HPDE6-E6E7 (cell line): Measurements from ENCODE around the gene SMG6.

Experiments used
- DNase-seq: peaks from one replicate; pipeline ENCODE4 v3.0.0; 2011; ENCODE audit warnings: missing footprints; ENCODE audit errors: extremely low spot score

The SMG6 gene

DNA sequence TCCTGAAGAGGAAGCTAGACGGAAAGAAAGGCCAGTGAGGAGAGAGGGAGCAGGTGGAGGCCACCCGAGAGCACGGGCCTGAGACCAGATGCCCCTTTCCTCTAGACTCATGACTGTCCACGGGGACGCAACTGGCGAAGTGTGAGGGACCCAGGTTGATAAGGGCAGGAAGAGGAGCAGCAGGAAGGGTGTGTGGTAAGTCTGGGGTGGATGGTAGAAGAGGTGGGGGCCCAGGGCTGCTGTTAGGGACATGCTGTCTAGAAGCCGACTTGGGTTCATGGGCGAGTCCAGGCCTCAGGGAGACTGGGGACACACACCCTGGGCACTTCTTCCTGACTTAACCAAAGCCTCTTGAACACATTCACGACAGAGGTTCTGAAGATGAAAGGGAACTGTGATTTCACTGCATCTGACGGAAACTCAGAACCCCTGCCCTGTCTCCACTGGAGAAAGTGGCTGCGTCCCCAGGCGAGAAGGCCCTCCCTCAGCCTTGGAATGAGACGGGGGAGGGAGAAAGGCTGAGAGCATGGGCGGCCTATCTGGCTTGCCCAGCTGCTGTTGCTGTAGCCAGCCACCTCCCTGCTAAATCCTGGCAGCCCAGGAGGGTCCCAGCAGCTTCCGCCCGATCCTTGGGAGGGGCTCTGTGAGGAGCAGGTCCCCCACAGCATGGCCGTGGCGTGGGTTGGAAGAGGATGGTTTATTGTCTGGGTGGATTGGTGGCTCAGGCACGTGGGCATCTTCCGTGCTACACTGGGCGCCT lies 242.7 kb downstream of the SMG6 start:
- no peak for DNase-seq

DNA sequence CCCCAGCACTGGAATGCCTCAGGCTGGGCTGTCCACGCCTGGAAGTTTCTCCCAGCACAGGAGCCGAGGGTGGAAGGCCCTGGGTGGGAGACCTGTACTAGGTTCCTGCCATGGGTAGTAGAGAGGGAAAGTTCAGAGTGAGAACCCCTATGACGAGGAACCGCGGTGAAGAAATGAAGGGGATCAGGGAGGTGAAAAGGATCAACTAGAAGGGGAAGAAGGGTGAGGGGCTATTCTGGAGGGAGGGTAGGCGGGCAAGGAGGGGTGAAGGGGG lies 243.3 kb downstream of the SMG6 start:
- no peak for DNase-seq

DNA sequence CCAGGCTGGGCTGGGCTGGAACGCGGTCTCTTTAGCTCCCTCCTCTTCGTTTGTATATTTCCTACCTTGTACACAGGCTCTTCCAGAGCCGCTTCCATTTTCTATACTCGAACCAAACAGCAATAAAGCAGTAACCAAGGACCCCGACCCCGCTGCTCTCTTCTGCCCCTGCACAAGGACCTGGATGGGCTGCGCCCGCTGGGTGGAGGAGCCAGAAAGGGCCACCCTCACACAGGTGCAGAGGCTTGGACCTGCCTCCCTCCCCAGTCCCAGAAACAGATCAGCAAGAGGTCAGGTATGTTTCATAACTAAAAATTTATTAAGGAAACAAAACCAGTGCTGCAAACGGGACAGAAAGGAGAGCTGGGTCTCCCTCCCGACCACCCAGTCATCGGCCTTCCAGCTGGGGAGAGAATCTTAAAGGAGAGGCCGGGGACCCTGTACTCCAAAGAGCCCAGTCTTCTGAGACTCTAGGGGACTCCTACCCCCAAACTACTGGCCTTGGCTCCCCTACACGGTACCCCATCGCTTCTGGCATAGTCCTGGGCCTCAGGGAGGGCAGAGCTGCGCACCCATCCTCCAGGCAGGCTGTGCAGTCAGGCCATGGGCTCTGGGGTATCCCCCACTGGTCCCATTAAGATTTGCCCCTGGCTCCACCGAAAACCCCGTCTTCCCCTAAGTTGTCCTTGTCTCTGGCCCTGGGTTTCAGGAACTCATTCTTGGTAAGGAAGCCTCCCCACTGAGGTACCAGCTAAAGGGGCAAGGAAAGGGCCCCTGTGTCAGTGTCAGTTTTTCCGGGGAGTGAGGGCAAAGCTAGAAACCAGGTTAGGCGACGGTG lies 243.8 kb downstream of the SMG6 start:
- no peak for DNase-seq

DNA sequence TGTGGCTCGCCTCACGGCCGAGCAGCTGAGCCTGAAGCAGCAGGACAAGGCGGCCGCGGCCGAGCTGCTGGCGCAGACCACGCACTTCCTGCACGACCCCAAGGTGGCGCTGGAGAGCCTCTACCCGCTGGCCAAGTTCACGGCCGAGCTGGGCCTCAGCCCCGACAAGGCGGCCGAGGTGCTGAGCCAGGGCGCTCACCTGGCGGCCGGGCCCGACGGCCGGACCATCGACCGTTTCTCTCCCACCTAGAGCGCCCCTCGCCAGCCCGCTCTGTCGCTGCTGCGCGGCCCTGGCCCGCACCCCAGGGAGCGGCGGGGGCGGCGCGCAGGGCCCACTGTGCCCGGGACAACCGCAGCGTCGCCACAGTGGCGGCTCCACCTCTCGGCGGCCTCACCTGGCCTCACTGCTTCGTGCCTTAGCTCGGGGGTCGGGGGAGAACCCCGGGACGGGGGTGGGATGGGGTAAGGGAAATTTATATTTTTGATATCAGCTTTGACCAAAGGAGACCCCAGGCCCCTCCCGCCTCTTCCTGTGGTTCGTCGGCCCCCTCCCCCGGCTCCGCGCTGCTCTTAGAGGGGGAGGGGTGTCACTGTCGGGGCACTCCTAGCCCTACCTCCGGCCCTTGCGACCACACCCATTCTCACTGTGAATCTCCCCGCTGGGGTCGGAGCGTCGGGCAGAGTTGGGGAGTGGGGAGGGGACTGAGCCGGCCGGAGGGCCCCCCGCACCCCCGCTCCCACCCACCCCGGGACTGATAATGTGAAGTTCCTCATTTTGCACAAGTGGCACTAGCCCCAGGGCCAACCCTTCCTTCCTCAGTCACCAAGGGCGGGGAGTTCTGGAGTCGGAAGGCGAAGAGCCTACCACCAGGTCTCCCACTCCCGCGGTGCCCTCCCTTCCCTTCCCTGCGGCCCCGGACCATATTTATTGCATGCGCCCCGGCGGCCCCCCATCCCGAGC lies 244.7 kb downstream of the SMG6 start:
- no peak for DNase-seq

DNA sequence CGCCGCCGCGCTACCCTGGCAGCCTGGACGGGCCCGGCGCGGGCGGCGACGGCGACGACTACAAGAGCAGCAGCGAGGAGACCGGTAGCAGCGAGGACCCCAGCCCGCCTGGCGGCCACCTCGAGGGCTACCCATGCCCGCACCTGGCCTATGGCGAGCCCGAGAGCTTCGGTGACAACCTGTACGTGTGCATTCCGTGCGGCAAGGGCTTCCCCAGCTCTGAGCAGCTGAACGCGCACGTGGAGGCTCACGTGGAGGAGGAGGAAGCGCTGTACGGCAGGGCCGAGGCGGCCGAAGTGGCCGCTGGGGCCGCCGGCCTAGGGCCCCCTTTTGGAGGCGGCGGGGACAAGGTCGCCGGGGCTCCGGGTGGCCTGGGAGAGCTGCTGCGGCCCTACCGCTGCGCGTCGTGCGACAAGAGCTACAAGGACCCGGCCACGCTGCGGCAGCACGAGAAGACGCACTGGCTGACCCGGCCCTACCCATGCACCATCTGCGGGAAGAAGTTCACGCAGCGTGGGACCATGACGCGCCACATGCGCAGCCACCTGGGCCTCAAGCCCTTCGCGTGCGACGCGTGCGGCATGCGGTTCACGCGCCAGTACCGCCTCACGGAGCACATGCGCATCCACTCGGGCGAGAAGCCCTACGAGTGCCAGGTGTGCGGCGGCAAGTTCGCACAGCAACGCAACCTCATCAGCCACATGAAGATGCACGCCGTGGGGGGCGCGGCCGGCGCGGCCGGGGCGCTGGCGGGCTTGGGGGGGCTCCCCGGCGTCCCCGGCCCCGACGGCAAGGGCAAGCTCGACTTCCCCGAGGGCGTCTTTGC lies 245.6 kb downstream of the SMG6 start:
- DNase-seq, result no peak

DNA sequence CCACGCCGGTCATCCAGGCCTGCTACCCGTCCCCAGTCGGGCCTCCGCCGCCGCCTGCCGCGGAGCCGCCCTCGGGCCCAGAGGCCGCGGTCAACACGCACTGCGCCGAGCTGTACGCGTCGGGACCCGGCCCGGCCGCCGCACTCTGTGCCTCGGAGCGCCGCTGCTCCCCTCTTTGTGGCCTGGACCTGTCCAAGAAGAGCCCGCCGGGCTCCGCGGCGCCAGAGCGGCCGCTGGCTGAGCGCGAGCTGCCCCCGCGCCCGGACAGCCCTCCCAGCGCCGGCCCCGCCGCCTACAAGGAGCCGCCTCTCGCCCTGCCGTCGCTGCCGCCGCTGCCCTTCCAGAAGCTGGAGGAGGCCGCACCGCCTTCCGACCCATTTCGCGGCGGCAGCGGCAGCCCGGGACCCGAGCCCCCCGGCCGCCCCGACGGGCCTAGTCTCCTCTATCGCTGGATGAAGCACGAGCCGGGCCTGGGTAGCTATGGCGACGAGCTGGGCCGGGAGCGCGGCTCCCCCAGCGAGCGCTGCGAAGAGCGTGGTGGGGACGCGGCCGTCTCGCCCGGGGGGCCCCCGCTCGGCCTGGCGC lies 246.3 kb downstream of the SMG6 start:
- DNase-seq, result no peak

DNA sequence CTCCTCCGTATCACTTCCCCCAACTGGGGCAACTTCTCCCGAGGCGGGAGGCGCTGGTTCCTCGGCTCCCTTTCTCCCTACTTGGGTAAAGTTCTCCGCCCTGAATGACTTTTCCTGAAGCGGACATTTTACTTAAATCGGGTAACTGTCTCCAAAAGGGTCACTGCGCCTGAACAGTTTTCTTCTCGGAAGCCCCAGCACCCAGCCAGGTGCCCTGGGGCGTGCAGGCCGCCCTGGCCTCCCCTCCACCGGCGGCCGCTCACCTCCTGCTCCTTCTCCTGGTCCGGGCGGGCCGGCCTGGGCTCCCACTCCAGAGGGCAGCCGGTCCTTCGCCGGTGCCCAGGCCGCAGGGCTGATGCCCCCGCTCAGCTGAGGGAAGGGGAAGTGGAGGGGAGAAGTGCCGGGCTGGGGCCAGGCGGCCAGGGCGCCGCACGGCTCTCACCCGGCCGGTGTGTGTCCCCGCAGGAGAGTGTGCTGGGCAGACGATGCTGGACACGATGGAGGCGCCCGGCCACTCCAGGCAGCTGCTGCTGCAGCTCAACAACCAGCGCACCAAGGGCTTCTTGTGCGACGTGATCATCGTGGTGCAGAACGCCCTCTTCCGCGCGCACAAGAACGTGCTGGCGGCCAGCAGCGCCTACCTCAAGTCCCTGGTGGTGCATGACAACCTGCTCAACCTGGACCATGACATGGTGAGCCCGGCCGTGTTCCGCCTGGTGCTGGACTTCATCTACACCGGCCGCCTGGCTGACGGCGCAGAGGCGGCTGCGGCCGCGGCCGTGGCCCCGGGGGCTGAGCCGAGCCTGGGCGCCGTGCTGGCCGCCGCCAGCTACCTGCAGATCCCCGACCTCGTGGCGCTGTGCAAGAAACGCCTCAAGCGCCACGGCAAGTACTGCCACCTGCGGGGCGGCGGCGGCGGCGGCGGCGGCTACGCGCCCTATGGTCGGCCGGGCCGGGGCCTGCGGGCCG lies 247.1 kb downstream of the SMG6 start:
- DNase-seq, result no peak

DNA sequence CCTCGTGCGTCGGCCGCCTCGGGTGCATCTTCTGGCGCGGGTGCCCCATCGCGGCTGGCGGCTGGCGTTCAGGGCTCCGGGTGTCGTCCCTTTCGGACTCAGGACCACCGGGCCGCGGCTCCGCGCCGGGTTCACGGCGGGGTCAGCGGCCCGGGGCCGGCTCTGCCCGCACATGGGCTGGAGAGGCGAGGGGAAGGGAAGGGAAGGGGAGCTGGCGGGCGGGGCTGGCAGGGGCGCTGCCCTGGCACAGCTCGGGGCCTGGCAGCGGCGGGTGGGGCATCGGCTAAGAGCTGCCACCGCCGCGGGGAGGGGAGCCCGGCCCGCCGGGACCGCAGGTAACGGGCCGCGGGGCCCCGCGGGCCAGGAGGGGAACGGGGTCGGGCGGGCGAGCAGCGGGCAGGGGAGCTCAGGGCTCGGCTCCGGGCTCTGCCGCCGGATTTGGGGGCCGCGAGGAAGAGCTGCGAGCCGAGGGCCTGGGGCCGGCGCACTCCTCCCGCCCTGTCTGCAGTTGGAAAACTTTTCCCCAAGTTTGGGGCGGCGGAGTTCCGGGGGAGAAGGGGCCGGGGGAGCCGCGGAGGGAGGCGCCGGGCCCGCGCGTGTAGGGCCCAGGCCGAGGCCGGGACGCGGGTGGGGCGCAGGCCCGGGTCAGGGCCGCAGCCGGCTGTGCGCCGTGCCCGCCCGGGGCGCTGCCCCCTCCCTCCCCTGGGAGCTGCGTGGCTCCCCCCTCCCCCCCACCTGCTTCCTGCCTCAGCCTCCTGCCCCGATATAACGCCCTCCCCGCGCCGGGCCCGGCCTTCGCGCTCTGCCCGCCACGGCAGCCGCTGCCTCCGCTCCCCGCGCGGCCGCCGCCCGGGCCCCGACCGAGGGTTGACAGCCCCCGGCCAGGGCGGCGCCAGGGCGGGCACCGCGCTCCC lies 248.0 kb downstream of the SMG6 start:
- no peak for DNase-seq

DNA sequence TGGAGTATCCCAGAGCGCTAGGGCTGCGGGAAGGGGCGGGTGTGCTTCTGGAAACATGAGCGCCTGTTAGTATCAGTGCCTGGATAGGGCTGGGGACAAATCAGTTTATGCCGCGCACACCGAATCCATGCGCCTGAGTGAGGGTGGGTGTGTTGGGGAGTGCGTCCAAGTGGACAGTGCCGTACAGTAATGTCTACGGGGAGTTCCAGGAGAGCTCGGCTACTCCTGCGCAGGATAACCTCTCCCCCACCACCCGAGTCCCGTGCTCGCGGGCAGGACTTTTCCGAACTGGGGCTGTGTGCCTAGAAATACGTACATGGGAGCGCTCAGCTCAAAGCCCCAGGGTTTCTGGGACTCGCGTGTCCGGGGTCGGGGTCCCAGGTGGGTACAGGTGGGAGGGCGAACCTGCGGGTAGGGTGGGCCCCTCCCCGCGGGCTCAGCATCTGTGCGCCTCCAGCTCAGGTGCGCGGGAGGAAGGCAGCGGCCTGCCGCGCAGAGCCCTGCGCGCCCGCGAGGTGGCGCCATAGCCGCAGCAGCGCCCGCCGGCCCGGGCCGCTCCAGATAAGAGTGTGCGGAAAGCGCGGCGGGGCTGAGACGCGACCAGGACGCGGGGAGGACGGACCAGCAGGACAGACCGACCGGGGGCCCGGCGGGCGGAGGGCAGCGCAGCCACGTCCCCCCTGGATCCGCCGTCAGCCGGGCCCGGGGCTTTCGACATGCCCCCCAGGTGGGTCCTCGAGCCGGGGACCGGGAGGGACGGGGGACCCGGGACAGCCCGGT lies 248.9 kb downstream of the SMG6 start, which contains the start of gene HIC1:
TSS of gene HIC1 (plus strand) at position 592 of the 780 bp plus-strand sequence. CDS start 1,588 bp downstream, outside the sequence.
- DNase-seq, result peak; percentile 70

DNA sequence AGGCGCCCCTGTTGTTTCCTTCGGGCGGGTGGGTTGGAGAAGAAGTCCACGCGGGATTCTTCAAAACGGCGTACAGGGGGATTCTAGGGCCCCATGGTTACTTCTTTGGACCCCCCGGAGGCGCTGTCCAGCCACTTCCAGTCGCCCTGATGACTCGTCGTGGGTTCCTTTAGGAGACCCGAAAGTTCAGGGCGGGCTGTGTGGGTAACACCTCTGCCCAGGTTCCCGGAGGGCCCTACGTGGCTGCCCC lies 249.4 kb downstream of the SMG6 start:
- no peak for DNase-seq

DNA sequence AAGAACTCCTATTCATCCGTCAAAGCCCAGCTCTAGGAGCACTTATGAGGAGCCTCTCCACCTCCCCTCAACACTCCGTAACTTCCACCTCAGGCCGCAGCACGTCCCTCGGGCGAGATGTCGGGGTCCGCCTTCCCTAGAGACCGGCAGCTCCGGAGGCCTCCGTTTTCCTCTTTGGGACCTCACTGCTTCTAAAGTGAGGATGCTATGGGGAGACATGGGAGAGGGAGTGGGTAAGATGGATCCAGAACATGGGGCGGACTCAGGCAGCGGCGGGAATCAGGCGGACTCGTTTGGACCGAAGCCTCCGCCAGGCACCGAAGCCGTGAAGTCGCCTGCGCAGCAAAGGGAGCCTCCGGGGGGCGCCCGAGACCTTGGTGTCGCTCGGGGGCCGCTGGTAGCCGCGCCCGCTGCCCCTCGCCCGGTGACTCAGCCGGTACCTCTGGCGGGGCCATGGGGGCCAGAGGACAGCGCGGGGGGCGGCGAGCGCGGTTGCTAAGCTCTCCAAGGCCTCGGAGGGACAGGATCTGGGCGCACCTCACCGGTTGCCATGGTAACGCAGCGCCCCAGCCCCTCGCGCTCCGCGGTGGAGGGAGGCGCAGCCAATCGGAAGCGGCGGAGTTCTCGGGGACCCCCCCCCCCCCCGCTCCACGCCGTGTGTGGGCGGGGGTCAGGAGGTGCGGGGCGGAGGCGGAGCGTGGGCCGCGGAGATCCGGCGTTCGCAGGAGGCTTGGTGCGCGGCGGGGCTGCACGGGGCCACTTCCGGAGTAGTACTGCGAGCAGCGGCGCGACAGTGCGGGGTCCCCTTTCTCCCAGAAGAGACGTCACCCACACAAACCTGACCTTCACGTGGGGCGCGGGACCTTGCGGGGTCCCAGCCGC lies 250.0 kb downstream of the SMG6 start:
- DNase-seq, result no peak

DNA sequence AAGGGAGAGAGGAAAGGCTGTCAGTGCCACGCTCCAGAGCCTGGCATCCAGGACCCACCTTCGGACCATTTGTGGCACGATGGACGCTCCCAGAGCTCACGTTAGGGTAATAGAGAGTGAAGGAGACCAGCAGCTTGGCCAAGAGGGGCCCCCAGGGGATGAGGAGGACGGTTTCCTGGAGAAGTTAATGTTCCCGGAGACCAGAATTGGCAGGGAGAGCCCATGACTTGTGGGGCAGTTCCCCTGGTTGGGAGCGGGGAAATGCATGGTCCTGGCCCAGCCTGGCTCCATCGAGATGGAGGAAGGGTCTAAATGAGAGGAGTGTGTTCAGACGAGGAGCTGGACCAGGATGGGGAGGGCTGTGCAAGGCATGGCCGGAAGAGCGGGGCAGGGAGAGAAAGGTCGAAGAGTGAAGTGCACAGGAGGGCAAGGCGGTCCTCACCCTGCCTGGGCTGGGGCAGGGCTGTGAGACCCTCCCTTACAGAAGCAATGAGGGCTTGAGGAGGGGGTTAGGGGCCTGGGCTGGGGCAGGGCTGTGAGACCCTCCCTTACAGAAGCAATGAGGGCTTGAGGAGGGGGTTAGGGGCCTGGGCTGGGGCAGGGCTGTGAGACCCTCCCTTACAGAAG lies 251.5 kb downstream of the SMG6 start:
- DNase-seq, result no peak

DNA sequence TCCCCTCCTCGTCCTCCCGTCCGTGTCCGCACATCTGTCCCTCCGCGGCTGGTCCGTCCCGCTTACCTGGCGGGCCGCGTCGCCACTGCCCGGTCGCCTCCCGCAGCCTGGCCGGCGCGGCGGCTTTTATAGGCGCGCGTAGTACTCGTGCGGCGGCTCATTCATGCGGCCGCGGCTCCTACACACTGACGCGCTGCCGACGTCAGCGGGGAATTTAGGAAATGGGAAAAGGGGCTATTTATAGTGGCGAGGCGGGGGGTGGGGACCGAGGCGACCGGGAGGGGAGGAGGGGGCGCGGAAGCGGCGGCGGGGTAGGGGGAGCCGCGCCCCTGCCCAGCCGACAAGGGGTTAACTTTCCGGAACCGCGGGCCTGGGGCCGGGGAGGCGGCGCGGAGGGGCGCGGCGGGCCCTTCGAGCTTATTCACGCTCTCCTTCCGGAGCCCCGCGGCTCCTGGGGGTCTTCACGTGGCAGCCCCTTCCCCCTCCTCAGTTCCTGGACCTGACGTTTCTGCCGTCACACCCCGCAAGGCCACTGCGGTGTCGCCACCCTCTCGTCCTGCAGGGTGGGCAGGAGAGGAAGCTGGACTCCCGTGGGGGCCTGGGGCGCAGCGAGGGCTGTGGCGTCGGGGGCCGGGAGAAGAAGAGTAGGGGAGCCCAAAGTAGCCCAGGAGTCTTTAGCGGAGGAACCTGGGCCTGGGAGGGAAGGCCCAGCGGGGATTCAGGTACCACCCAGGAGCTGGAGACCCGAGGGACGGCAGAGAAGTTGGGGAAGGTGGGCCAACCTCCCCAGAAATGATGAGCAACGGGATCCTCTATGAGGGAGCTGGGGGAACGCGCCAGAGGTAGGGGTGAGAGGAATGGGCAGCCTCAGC lies 252.3 kb downstream of the SMG6 start:
- no peak for DNase-seq

DNA sequence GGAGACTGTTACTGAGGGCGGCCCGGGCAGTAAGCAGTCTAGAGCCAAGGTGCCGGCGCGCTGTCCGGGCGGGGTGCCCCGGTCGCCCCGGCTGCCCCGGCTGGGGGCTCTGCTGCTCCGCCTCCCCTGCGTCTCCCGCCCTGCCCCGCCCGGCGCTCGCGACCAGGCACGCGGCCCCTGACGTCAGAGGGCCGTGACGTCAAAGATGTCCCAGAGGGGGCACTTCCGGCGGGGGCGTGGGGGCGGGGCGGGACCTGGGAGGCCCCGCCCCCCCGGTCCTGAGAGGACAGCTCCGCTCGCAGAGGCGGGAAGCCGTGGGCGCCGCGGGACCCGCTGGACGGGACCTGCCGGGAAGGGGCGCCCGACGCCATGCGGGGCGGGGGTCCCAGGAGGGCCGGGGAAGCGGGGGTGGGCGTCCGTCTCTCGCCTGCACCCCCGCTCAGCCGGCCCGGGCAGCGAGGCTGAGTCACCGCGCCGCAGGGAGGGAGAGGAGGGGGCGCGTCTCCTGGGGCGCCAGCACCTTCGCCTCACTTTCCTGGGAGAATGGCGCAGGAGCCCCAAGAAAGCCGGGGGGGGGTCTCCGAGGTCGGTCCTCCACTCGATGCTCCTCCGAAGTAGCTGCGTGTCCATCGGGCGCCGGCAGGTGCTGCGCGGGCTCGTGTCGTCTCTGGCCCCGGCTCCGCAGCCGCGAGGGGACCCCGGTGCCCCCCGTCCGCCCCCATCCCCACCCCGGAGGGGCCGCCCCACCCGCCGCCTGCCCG lies 253.1 kb downstream of the SMG6 start:
- no peak for DNase-seq
